Sigmoid colon (tissue), 7 donors: Measurements from ENCODE around the gene ARHGAP30. TPM values are rescaled to one million over a fixed set of nuclear protein-coding genes. Genes with fewer than 3 reads are reported as not detected.

ENCODE experiments used
- DNase-seq: peaks from one replicate; pipeline ENCODE4 v3.0.0-alpha.2; 2019
- H3K27ac ChIP-seq, 4 donors: fragments of 200-600 bp; sonication (generic); one replicate each; pipeline ENCODE4 v1.5.1; 2016 to 2019; ENCODE audit warnings: mild to moderate bottlenecking in 1 of 4
- H3K27me3 ChIP-seq, 3 donors: fragments of 200-600 bp; sonication (generic); one replicate each; pipeline ENCODE4 v1.5.1; 2019; ENCODE audit warnings: mild to moderate bottlenecking in 1 of 3
- H3K36me3 ChIP-seq, 4 donors: fragments of 200-600 bp; sonication (generic); one replicate each; pipeline ENCODE4 v1.5.1; 2016 to 2019
- H3K4me1 ChIP-seq, 4 donors: fragments of 200-600 bp; sonication (generic); one replicate each; pipeline ENCODE4 v1.5.1; 2017 to 2019
- H3K4me3 ChIP-seq, 4 donors: fragments of 200-600 bp; sonication (generic); one replicate each; pipeline ENCODE4 v1.5.1; 2017 to 2019; ENCODE audit warnings: mild to moderate bottlenecking in 2 of 4, moderate library complexity in 1 of 4
- H3K9me3 ChIP-seq, 4 donors: fragments of 200-600 bp in 3 of 4; sonication (generic) in 3 of 4; one replicate each; pipeline versions ENCODE4 v1.5.1 to v1.6.1; 2013 to 2019
- EP300 ChIP-seq, 4 donors: sonication (generic); formaldehyde crosslinking; IDR thresholded peaks; one replicate each; pipeline ENCODE4 v1.6.1; 2017; ENCODE audit warnings: antibody characterized with exemption in 4 of 4
- POLR2A ChIP-seq, 2 donors: fragments of 450-650 bp; IDR thresholded peaks; one replicate each; pipeline ENCODE4 v1.6.1; 2016; ENCODE audit warnings: antibody characterized with exemption in 2 of 2, mild to moderate bottlenecking in 2 of 2, moderate library complexity in 2 of 2
- POLR2AphosphoS5 ChIP-seq, 4 donors: sonication (generic); formaldehyde crosslinking; IDR thresholded peaks; one replicate each; pipeline ENCODE4 v1.6.1; 2017; ENCODE audit warnings: antibody characterized with exemption in 4 of 4
- WGBS, 2 donors: extraction: QIAGEN DNeasy Blood & Tissue Kit; methylation state at CpG; one replicate each; pipeline ENCODE4 v1.1.7; 2013; 5-methylcytosine and 5-hydroxymethylcytosine counted together
- intact Hi-C: fragments of 100-400 bp; cut with DNase I; formaldehyde crosslinking; loops from one replicate; pipeline ENCODE4 v1.15.1; 2023
- polyA plus RNA-seq, 3 donors: library from polyadenylated mRNA; stranded (reverse); fragments of 200-250 nt; gene quantifications; one replicate each; pipeline ENCODE4 v1.2.3, GENCODE V29; 2013
- total RNA-seq, 4 donors: library from RNA; depleted of rRNA; stranded (reverse); fragments of >200 nt; gene quantifications; one replicate each; pipeline ENCODE4 v1.1.0, GENCODE V29; 2016
- TF ChIP-seq, protein P1 (sequence below), 4 experiments: fragments of 450-650 bp in 3 of 4; fragments of 200-600 bp in 1 of 4; IDR thresholded peaks; one replicate each; pipeline ENCODE4 v1.5.1; 2016 to 2019; ENCODE audit warnings: antibody characterized with exemption in 4 of 4, mild to moderate bottlenecking in 3 of 4, moderate library complexity in 2 of 4
- donor health status: healthy with polysubstance abuse.
- donor health status: Bipolar disorder and iron deficiency.
- donor health status: healthy.

Gene ARHGAP30
- total and polyA plus RNA-seq, 7 donors, result 4.4 to 37.8 (median 6.1) TPM

DNA sequence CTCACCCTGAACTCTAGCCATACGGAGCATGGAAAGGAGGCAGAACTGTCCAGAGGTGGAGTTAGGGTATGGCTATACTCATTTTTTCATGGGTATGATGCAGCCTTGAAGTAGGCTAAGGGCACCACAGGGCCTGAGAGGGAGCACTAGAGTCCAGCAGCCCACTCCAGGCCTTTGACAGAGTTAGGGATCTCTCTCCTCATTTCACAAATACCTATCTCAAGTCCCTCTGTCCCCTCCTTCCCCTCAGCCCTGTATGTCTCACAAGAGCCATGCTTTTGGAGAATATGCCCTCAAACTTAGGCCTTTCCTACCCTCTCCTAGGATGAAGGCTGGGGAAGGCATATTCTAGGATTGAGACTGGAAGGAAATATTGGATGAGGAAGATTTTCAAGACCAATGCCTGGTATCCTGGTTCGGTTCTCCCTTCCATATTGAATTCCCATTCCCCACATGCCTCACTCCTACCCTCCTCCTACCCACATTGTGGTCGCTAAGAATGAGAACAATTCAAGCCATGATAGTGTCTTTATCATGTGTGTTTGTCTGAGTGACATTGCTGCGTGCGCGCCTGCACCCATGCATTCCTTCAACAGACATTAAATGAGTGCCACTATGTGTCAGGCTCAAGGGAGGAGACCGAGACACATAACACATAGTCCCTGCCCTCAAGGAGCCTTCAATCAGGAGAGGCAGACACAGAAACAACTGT lies 22.3 kb upstream of the ARHGAP30 start:
- Histone ChIP-seq H3K36me3 (no peaks in the 10 kb centered on the region), H3K4me3 (no peak overlapping the region), H3K4me1 (no peaks in the 10 kb centered on the region), H3K9me3 (no peaks in the 10 kb centered on the region), H3K27ac (no peak overlapping the region), H3K27me3 (no peaks in the 10 kb centered on the region)
- intact Hi-C loops, result loop anchor here (10.0 kb wide), 1 partner anchor 257 kb away; no protein-coding TSS in a partner anchor
- no peak for DNase-seq
- TF ChIP-seq POLR2AphosphoS5 (IDR thresholded peaks at IDR 0.05) (no peak), EP300 (IDR thresholded peaks at IDR 0.05) (no peak), POLR2A (IDR thresholded peaks at IDR 0.05) (no peak)
- TF ChIP-seq, protein P1, sequence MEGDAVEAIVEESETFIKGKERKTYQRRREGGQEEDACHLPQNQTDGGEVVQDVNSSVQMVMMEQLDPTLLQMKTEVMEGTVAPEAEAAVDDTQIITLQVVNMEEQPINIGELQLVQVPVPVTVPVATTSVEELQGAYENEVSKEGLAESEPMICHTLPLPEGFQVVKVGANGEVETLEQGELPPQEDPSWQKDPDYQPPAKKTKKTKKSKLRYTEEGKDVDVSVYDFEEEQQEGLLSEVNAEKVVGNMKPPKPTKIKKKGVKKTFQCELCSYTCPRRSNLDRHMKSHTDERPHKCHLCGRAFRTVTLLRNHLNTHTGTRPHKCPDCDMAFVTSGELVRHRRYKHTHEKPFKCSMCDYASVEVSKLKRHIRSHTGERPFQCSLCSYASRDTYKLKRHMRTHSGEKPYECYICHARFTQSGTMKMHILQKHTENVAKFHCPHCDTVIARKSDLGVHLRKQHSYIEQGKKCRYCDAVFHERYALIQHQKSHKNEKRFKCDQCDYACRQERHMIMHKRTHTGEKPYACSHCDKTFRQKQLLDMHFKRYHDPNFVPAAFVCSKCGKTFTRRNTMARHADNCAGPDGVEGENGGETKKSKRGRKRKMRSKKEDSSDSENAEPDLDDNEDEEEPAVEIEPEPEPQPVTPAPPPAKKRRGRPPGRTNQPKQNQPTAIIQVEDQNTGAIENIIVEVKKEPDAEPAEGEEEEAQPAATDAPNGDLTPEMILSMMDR (IDR thresholded peaks at IDR 0.05), result no peak
- 93 to 95% methylated on average over 7 of the region's 7 CpGs for WGBS, 2 donors

DNA sequence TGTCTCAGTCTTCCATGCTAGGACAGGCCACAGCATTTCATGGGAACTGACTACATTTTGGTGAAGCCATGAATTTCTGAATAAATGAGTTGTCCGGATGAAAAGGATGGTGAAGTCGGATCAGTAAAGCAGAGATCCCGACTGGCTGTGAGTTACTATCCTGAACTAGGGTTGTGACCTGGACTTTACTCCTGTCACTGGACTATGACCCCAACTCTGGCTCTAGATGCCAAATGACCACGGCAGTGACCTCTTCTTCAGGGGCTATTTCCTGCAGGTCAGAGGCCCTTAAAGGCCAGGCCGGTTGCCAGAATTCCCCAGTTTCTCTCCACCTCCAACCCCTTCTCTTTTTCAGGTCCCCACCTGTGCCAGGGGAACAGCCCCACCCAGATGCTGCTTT lies 21.4 kb upstream of the ARHGAP30 start:
- 80 to 84% methylated on average over 5 of the region's 5 CpGs for WGBS, 2 donors
- Histone ChIP-seq H3K27ac (no peak overlapping the region), H3K36me3 (no peaks in the 10 kb centered on the region), H3K9me3 (no peaks in the 10 kb centered on the region), H3K4me3 (no peak overlapping the region), H3K27me3 (no peaks in the 10 kb centered on the region), H3K4me1 (no peaks in the 10 kb centered on the region)
- intact Hi-C loops, result loop anchor here (10.0 kb wide), 1 partner anchor 256 kb away; no protein-coding TSS in a partner anchor
- DNase-seq, result no peak
- TF ChIP-seq POLR2A (IDR thresholded peaks at IDR 0.05), result no peak
- TF ChIP-seq POLR2AphosphoS5 (IDR thresholded peaks at IDR 0.05), result no peak

DNA sequence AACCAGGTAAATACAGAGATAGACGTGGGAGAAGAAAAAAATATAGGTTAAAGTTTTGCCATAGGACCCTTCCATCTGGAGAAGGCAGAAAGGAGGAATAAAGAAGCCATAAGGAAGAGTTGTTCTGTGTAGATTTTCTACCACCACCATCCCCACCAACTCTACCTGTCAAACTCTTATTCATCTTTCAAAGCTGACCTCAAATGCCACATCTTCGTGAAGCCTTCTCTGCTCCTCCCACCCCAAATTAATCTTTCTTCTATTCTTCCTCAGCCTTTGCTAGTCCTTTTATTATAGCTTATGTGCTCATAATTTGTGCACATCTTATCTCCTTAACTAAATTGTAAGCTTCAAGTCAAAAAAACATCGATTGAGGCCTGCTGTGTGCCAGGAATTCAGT lies 20.9 kb upstream of the ARHGAP30 start:
- H3K9me3 ChIP-seq, result no peaks in the 10 kb centered on the region
- DNase-seq, result no peak
- H3K27me3 ChIP-seq, result no peaks in the 10 kb centered on the region
- no peak overlapping the region for H3K27ac ChIP-seq
- 80 to 83% methylated on average over 3 of the region's 3 CpGs for WGBS, 2 donors
- TF ChIP-seq POLR2AphosphoS5 (IDR thresholded peaks at IDR 0.05) (no peak), POLR2A (IDR thresholded peaks at IDR 0.05) (no peak), EP300 (IDR thresholded peaks at IDR 0.05) (no peak)
- TF ChIP-seq, protein P1 (IDR thresholded peaks at IDR 0.05), result no peak
- H3K4me1 ChIP-seq, result no peaks in the 10 kb centered on the region
- intact Hi-C loops, result loop anchor here (10.0 kb wide), 1 partner anchor 256 kb away; no protein-coding TSS in a partner anchor
- H3K36me3 ChIP-seq, result no peaks in the 10 kb centered on the region
- H3K4me3 ChIP-seq, result no peak overlapping the region

DNA sequence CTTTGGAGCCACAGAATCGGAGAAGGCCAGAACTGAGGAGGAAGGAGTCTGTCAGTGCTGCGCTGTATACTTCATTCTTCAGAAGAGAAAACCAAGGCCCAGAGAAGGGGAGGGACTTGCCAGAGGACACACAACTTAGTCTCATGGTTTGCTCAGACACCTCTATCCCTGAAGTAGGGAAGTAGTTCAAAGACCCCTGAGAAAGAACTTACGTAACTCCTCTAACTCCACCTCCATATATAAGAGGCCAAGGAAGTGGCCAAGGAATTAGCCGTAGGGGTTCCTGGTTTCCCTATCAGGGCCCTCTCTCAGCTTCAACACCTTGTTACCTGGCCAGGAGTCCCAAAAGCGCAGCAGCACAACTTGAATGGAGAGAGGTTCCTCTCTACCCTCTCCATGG lies 20.2 kb upstream of the ARHGAP30 start:
- Histone ChIP-seq H3K27me3 (no peaks in the 10 kb centered on the region), H3K27ac (no peak overlapping the region), H3K36me3 (no peaks in the 10 kb centered on the region), H3K4me3 (no peak overlapping the region), H3K4me1 (no peaks in the 10 kb centered on the region), H3K9me3 (no peaks in the 10 kb centered on the region)
- intact Hi-C loops, result loop anchor here (10.0 kb wide), 1 partner anchor 255 kb away; no protein-coding TSS in a partner anchor
- no peak for TF ChIP-seq POLR2AphosphoS5 (IDR thresholded peaks at IDR 0.05)
- TF ChIP-seq, protein P1 (IDR thresholded peaks at IDR 0.05), result no peak
- TF ChIP-seq POLR2A (IDR thresholded peaks at IDR 0.05), result no peak
- no peak for TF ChIP-seq EP300 (IDR thresholded peaks at IDR 0.05)
- WGBS, 2 donors, result 94 to 96% methylated on average over 5 of the region's 5 CpGs
- DNase-seq, result no peak

DNA sequence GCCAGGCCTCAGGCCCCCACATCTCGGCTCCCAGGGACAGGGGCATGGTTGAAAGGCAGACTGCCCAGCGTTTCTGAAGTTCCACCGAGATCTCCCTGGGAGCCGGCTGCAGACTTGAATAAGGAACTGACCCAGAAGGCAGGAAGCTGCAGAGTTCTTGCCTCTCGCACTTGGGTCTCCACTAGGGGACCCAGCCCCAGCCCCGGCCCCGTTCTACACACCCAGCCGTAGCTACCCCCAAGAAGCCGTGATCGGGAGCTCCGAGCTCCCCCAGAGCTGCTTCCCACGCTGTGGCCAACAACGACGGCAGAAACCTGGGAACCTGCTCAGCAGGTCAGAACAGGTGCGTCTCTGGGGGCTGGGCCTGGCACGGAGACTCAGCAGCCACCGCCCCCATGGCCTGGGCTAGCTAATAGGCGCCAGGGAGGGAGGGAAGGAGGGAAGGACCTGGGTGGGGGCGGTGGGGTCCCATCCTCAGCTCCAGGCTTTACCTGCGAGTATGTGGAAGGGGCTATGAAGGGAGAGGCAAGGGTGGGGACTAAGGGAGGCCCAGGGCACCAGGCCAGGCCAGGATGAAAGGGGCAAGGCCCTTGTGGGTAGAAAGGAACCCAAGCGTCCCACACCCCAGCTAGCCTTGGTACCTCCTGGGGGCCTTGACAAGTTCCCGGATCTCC lies 19.7 kb upstream of the ARHGAP30 start, which contains the start of gene NECTIN4:
Gene NECTIN4 (minus strand): TSS at position 308 of the 674 bp plus-strand sequence. CDS start 262 bp downstream, at position 46.
- Histone ChIP-seq H3K9me3 (no peaks in the 10 kb centered on the region), H3K4me3 (no peak within 1 kb of the TSS), H3K27me3 (no peaks in the 10 kb centered on the region), H3K27ac (no peak within 1 kb of the TSS), H3K36me3 (no peaks in the 10 kb centered on the region), H3K4me1 (no peaks in the 10 kb centered on the region)
- WGBS, 2 donors, result 16 to 61% methylated on average over 22 of the region's 22 CpGs
- intact Hi-C loops, result no loop called here
- TF ChIP-seq POLR2AphosphoS5 (IDR thresholded peaks at IDR 0.05) (no peak), POLR2A (IDR thresholded peaks at IDR 0.05) (no peak), EP300 (IDR thresholded peaks at IDR 0.05) (no peak)
- TF ChIP-seq, protein P1 (IDR thresholded peaks at IDR 0.05), result no peak
- no peak for DNase-seq
